HepG2 (cell line): Measurements from ENCODE around the gene PEAK1. TPM values are rescaled to one million over a fixed set of nuclear protein-coding genes. Genes with fewer than 3 reads are reported as not detected.

ENCODE experiments used
- ARID3A ChIP-seq: IDR thresholded peaks from 2 replicates; pipeline ENCODE4 v1.6.1; 2012; ENCODE audit warnings: low read depth, low read length, improper control_type of control experiment
- CEBPG ChIP-seq: IDR thresholded peaks from 2 replicates; pipeline ENCODE4 v1.6.1; 2016
- FOXA1 ChIP-seq, 2 experiments: fragments of 450-650 bp in 1 of 2; sonication (generic) in 1 of 2; formaldehyde crosslinking in 1 of 2; IDR thresholded peaks; 2 replicates each; pipeline versions ENCODE4 v1.4.0 to v1.6.1; 2016 to 2020; ENCODE audit warnings: missing genetic modification reagents in 1 of 2
- FOXJ3 ChIP-seq: sonication (generic); formaldehyde crosslinking; IDR thresholded peaks from 2 replicates; pipeline ENCODE4 v1.4.0; 2020; ENCODE audit warnings: missing genetic modification reagents, mild to moderate bottlenecking, borderline replicate concordance
- GLMP ChIP-seq: sonication (generic); formaldehyde crosslinking; IDR thresholded peaks from 2 replicates; pipeline ENCODE4 v1.9.0; 2021; ENCODE audit warnings: missing genetic modification reagents, mild to moderate bottlenecking, borderline replicate concordance
- HNRNPLL ChIP-seq: fragments of 200-400 bp; formaldehyde crosslinking; IDR thresholded peaks from 2 replicates; pipeline ENCODE4 v1.6.1; 2017; ENCODE audit warnings: mild to moderate bottlenecking, low read depth, low read length; ENCODE audit not compliant: poor library complexity, severe bottlenecking
- ISL2 ChIP-seq: sonication (generic); formaldehyde crosslinking; IDR thresholded peaks from 2 replicates; pipeline ENCODE4 v1.5.0; 2020; ENCODE audit warnings: missing genetic modification reagents
- NFYC ChIP-seq: IDR thresholded peaks from 2 replicates; pipeline ENCODE4 v1.6.1; 2016; ENCODE audit warnings: missing genetic modification reagents, missing compliant biosample characterization
- NR2C2 ChIP-seq: sonication (generic); formaldehyde crosslinking; IDR thresholded peaks from 2 replicates; pipeline ENCODE4 v1.4.0; 2020; ENCODE audit warnings: missing genetic modification reagents, mild to moderate bottlenecking, moderate library complexity, borderline replicate concordance
- POLR2A ChIP-seq, 2 experiments: IDR thresholded peaks; 2 replicates each; pipeline ENCODE4 v1.6.1; 2011; ENCODE audit warnings: low read depth in 2 of 2, low read length in 2 of 2, mild to moderate bottlenecking in 1 of 2, moderate library complexity in 1 of 2; ENCODE audit not compliant: insufficient read depth in 1 of 2
- SAP130 ChIP-seq: IDR thresholded peaks from 2 replicates; pipeline ENCODE4 v1.6.1; 2016; ENCODE audit warnings: low read depth
- SOX6 ChIP-seq, 2 experiments: fragments of 450-650 bp in 1 of 2; sonication (generic) in 1 of 2; formaldehyde crosslinking in 1 of 2; IDR thresholded peaks; 2 replicates each; pipeline versions ENCODE4 v1.4.0 to v1.6.1; 2017 to 2020; ENCODE audit warnings: antibody characterized with exemption in 1 of 2, mild to moderate bottlenecking in 1 of 2, missing genetic modification reagents in 1 of 2
- ZFP36 ChIP-seq: fragments of 150-350 bp; IDR thresholded peaks from 2 replicates; pipeline ENCODE4 v1.6.1; 2018; ENCODE audit warnings: borderline replicate concordance, low read length, low read depth; ENCODE audit not compliant: partially characterized antibody
- ZFP82 ChIP-seq: sonication (generic); formaldehyde crosslinking; IDR thresholded peaks from 2 replicates; pipeline ENCODE4 v1.5.1; 2020; ENCODE audit warnings: mild to moderate bottlenecking, missing genetic modification reagents, borderline replicate concordance
- ZFYVE20 ChIP-seq: sonication (generic); formaldehyde crosslinking; IDR thresholded peaks from 2 replicates; pipeline ENCODE4 v1.8.0; 2023; ENCODE audit warnings: low read depth, mild to moderate bottlenecking, moderate library complexity, missing genetic modification reagents, borderline replicate concordance
- ZNF142 ChIP-seq: sonication (generic); formaldehyde crosslinking; IDR thresholded peaks from 2 replicates; pipeline ENCODE4 v1.4.0; 2020; ENCODE audit warnings: missing genetic modification reagents
- ZNF296 ChIP-seq: sonication (generic); formaldehyde crosslinking; conservative IDR thresholded peaks from 2 replicates; pipeline ENCODE4 v1.5.0; 2020; ENCODE audit warnings: mild to moderate bottlenecking, missing genetic modification reagents
- ZSCAN31 ChIP-seq: sonication (generic); formaldehyde crosslinking; IDR thresholded peaks from 2 replicates; pipeline ENCODE4 v1.5.0; 2020; ENCODE audit warnings: low read depth, mild to moderate bottlenecking, missing genetic modification reagents
- polyA plus RNA-seq, 8 experiments: library from polyadenylated mRNA; depleted of rRNA in 3 of 8; stranded (reverse) in 7 of 8; unstranded in 1 of 8; fragments of >200 nt; fragmentation: Illumina TruSeq in 4 of 8; extraction: Trizol in 4 of 8; gene quantifications; 2 replicates each; pipeline versions ENCODE4 v1.2.1 to v1.2.3, GENCODE V29; 2011 to 2016; ENCODE audit warnings: low read depth in 4 of 8, missing spikeins in 1 of 8, mixed read lengths in 1 of 8; ENCODE audit not compliant: insufficient read depth in 1 of 8
- total RNA-seq, 5 experiments: library from RNA; depleted of rRNA; stranded (reverse); fragments of >200 nt; fragmentation: Illumina TruSeq; extraction: Trizol; gene quantifications; 2 replicates each; pipeline ENCODE4 v1.2.3, GENCODE V29; 2016; ENCODE audit warnings: low read depth in 1 of 5
- TF ChIP-seq, protein P1 (sequence below): sonication (generic); formaldehyde crosslinking; IDR thresholded peaks from 2 replicates; pipeline ENCODE4 v1.4.0; 2020; ENCODE audit warnings: mild to moderate bottlenecking, missing genetic modification reagents

Gene PEAK1
- total and polyA plus RNA-seq, 2 of the 13 experiments (the other 11 are each of a cell fraction or from before 2014, with no cell fraction given) = 6.0 to 6.6 TPM

GRCh38 chr15:77066971-77067690, 352.8 kb downstream of the PEAK1 start (continued):
- TF ChIP-seq ZNF142 (CRISPR knock-in tag) = no peak
- no peak for TF ChIP-seq NFYC (CRISPR knock-in tag)
- TF ChIP-seq NR2C2 (CRISPR knock-in tag) = 0 out of 2 replicates have a peak, but pooled peaks have one; percentile 17
- TF ChIP-seq, protein P1, sequence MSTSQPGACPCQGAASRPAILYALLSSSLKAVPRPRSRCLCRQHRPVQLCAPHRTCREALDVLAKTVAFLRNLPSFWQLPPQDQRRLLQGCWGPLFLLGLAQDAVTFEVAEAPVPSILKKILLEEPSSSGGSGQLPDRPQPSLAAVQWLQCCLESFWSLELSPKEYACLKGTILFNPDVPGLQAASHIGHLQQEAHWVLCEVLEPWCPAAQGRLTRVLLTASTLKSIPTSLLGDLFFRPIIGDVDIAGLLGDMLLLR = no peak
- TF ChIP-seq ZFYVE20 (CRISPR knock-in tag) = no peak
- no peak for TF ChIP-seq ZNF296 (CRISPR knock-in tag)
- TF ChIP-seq HNRNPLL = no peak
- TF ChIP-seq CEBPG = no peak
- TF ChIP-seq SAP130 (CRISPR knock-in tag) = peak; percentile 36; the same call in 1 of the 2 replicates
- TF ChIP-seq ZFP36 = no peak
- no peak for TF ChIP-seq POLR2A (IDR thresholded peaks at IDR 0.05; ENCODE audit: insufficient read depth in 1 of 2, low read depth in 2 of 2, low read length in 2 of 2)
- TF ChIP-seq GLMP (CRISPR knock-in tag) = no peak
- 0 out of 2 replicates have a peak, but pooled peaks have one; percentile 45 for TF ChIP-seq ARID3A
- no peak for TF ChIP-seq SOX6 (IDR thresholded peaks at IDR 0.05)
- TF ChIP-seq SOX6 (CRISPR knock-in tag; IDR thresholded peaks at IDR 0.05) = peak; percentile 10; the same call in 1 of the 2 replicates
- no peak for TF ChIP-seq ZFP82 (CRISPR knock-in tag)
- no peak for TF ChIP-seq ZSCAN31
- no peak for TF ChIP-seq FOXA1 (IDR thresholded peaks at IDR 0.05)
- peak; percentile 25; the same call in 1 of the 2 replicates for TF ChIP-seq FOXA1 (CRISPR knock-in tag; IDR thresholded peaks at IDR 0.05)
- no peak for TF ChIP-seq FOXJ3 (CRISPR knock-in tag)
- 0 out of 2 replicates have a peak, but pooled peaks have one; percentile 27 for TF ChIP-seq ISL2 (CRISPR knock-in tag)
